H9 (cell line): Measurements from ENCODE around the gene DMBT1. TPM values are rescaled to one million over a fixed set of nuclear protein-coding genes. Genes with fewer than 3 reads are reported as not detected.

Experiments
- DNase-seq: peaks from one replicate; pipeline ENCODE4 v3.0.0-alpha.2; 2017
- H2AFZ ChIP-seq: one replicate; pipeline ENCODE4 v1.6.1; 2013; ENCODE audit warnings: mild to moderate bottlenecking, low read length, control low read depth, moderate library complexity
- H2AK5ac ChIP-seq: 2 replicates; pipeline ENCODE4 v1.6.1; 2013; ENCODE audit warnings: low read length, control low read depth, mixed read lengths; ENCODE audit not compliant: insufficient read length
- H2BK120ac ChIP-seq: one replicate; pipeline ENCODE4 v1.6.1; 2013; ENCODE audit warnings: low read depth, mild to moderate bottlenecking, low read length, control low read depth, inconsistent platforms; ENCODE audit not compliant: poor library complexity, severe bottlenecking
- H2BK12ac ChIP-seq: 2 replicates; pipeline ENCODE4 v1.6.1; 2013; ENCODE audit warnings: low read length, control low read depth, mixed read lengths, low read depth; ENCODE audit not compliant: insufficient read length
- H2BK15ac ChIP-seq: 2 replicates; pipeline ENCODE4 v1.6.1; 2013; ENCODE audit warnings: low read depth, low read length, control low read depth
- H2BK20ac ChIP-seq: one replicate; pipeline ENCODE4 v1.6.1; 2013; ENCODE audit warnings: low read depth, mild to moderate bottlenecking, low read length, control low read depth, inconsistent platforms; ENCODE audit not compliant: poor library complexity, severe bottlenecking
- H2BK5ac ChIP-seq: 2 replicates; pipeline ENCODE4 v1.6.1; 2013; ENCODE audit warnings: low read length, control low read depth, mixed read lengths; ENCODE audit not compliant: insufficient read length
- H3K14ac ChIP-seq: 2 replicates; pipeline ENCODE4 v1.6.1; 2013; ENCODE audit warnings: low read length, control low read depth; ENCODE audit not compliant: insufficient read depth
- H3K18ac ChIP-seq: 2 replicates; pipeline ENCODE4 v1.6.1; 2013; ENCODE audit warnings: low read depth, mild to moderate bottlenecking, mixed read lengths, low read length, control low read depth; ENCODE audit not compliant: insufficient read length
- H3K23ac ChIP-seq: 2 replicates; pipeline ENCODE4 v1.6.1; 2013; ENCODE audit warnings: low read length, control low read depth, mixed read lengths, low read depth; ENCODE audit not compliant: insufficient read length
- H3K23me2 ChIP-seq: 2 replicates; pipeline ENCODE4 v1.6.1; 2013; ENCODE audit warnings: low read depth, mild to moderate bottlenecking, mixed read lengths, low read length, control low read depth; ENCODE audit not compliant: insufficient read length, poor library complexity, severe bottlenecking
- H3K27ac ChIP-seq: 2 replicates; pipeline ENCODE4 v1.5.1; 2013; ENCODE audit warnings: low read length, control low read depth, mixed read lengths, low read depth; ENCODE audit not compliant: insufficient read length
- H3K27me3 ChIP-seq: 2 replicates; pipeline ENCODE4 v1.6.1; 2013; ENCODE audit warnings: low read length, control low read depth, inconsistent platforms; ENCODE audit not compliant: insufficient read depth
- H3K4ac ChIP-seq: 2 replicates; pipeline ENCODE4 v1.6.1; 2013; ENCODE audit warnings: low read depth, mild to moderate bottlenecking, control low read depth, inconsistent platforms, low read length, moderate library complexity
- H3K4me1 ChIP-seq: 2 replicates; pipeline ENCODE4 v1.6.1; 2013; ENCODE audit warnings: low read length, control low read depth, inconsistent platforms; ENCODE audit not compliant: insufficient read depth
- H3K4me2 ChIP-seq: 2 replicates; pipeline ENCODE4 v1.6.1; 2013; ENCODE audit warnings: low read length, control low read depth, mixed read lengths; ENCODE audit not compliant: insufficient read length, insufficient read depth
- H3K56ac ChIP-seq: 2 replicates; pipeline ENCODE4 v1.6.1; 2013; ENCODE audit warnings: low read depth, mild to moderate bottlenecking, mixed read lengths, low read length, control low read depth; ENCODE audit not compliant: insufficient read length
- H3K79me1 ChIP-seq: 2 replicates; pipeline ENCODE4 v1.6.1; 2013; ENCODE audit warnings: low read depth, mild to moderate bottlenecking, moderate library complexity, low read length, control low read depth, inconsistent platforms; ENCODE audit not compliant: insufficient read depth, poor library complexity, severe bottlenecking
- H3K79me2 ChIP-seq: 2 replicates; pipeline ENCODE4 v1.6.1; 2013; ENCODE audit warnings: low read length, control low read depth, inconsistent platforms; ENCODE audit not compliant: insufficient read depth
- H3K9ac ChIP-seq: 2 replicates; pipeline ENCODE4 v1.6.1; 2013; ENCODE audit warnings: low read length, control low read depth, mixed read lengths; ENCODE audit not compliant: insufficient read length; ENCODE audit errors: extremely low read depth
- H3K9me3 ChIP-seq: one replicate; pipeline ENCODE4 v1.6.1; 2013; ENCODE audit warnings: low read depth, low read length, inconsistent platforms; ENCODE audit not compliant: control insufficient read depth
- H3T11ph ChIP-seq: one replicate; pipeline ENCODE4 v1.6.1; 2013; ENCODE audit warnings: mild to moderate bottlenecking, low read length, control low read depth, inconsistent platforms
- H4K20me1 ChIP-seq: one replicate; pipeline ENCODE4 v1.6.1; 2013; ENCODE audit not compliant: control insufficient read depth, insufficient read length, insufficient read depth
- H4K5ac ChIP-seq: 2 replicates; pipeline ENCODE4 v1.6.1; 2013; ENCODE audit warnings: low read depth, mild to moderate bottlenecking, mixed read lengths, low read length, control low read depth; ENCODE audit not compliant: insufficient read length
- H4K8ac ChIP-seq: replicated peaks from 2 replicates; pipeline ENCODE4 v1.6.1; 2013; ENCODE audit warnings: low read length, control low read depth, mixed read lengths, low read depth; ENCODE audit not compliant: insufficient read length
- H4K91ac ChIP-seq: 2 replicates; pipeline ENCODE4 v1.6.1; 2013; ENCODE audit warnings: low read depth, mild to moderate bottlenecking, moderate library complexity, mixed read lengths, low read length, control low read depth; ENCODE audit not compliant: insufficient read length
- H3K27ac Mint-ChIP-seq, 3 experiments: 2 replicates in 2 of 3; 3 replicates in 1 of 3; pipeline ENCODE4 v1.8.0; 2020 to 2021; ENCODE audit warnings: mixed read lengths in 3 of 3, mild to moderate bottlenecking in 1 of 3, moderate library complexity in 1 of 3
- H3K27me3 Mint-ChIP-seq: 2 replicates; pipeline ENCODE4 v1.8.0; 2021; ENCODE audit warnings: low read depth, mild to moderate bottlenecking, moderate library complexity, mixed read lengths
- H3K36me3 Mint-ChIP-seq, 3 experiments: 2 replicates in 2 of 3; 3 replicates in 1 of 3; pipeline ENCODE4 v1.8.0; 2020 to 2021; ENCODE audit warnings: low read depth in 3 of 3, mixed read lengths in 3 of 3; ENCODE audit not compliant: insufficient read depth in 1 of 3
- H3K4me1 Mint-ChIP-seq, 2 experiments: 2 replicates each; pipeline ENCODE4 v1.8.0; 2020; ENCODE audit warnings: mixed read lengths in 2 of 2
- H3K4me3 Mint-ChIP-seq, 2 experiments: 2 replicates in 1 of 2; 3 replicates in 1 of 2; pipeline ENCODE4 v1.8.0; 2020 to 2021; ENCODE audit warnings: mild to moderate bottlenecking in 2 of 2, mixed read lengths in 2 of 2, moderate library complexity in 1 of 2
- H3K9me3 Mint-ChIP-seq, 2 experiments: 2 replicates in 1 of 2; 3 replicates in 1 of 2; pipeline ENCODE4 v1.8.0; 2020; ENCODE audit warnings: mild to moderate bottlenecking in 2 of 2, mixed read lengths in 2 of 2, moderate library complexity in 1 of 2
- WGBS: extraction: QIAGEN DNeasy Blood & Tissue Kit; methylation state at CpG from one replicate; pipeline ENCODE4 v1.1.7; 2013; ENCODE audit warnings: missing lambda C conversion rate, low lambda C conversion rate, mixed read lengths; ENCODE audit not compliant: insufficient read length; ENCODE audit errors: extremely low coverage; 5-methylcytosine and 5-hydroxymethylcytosine counted together
- total RNA-seq: library from RNA; stranded (reverse); gene quantifications from 2 replicates; pipeline ENCODE4 v1.2.1, GENCODE V29; 2021
- TF ChIP-seq, protein P1 (sequence below): fragments of 200-600 bp; sonication (generic); conservative IDR thresholded peaks from 3 replicates; pipeline ENCODE4 v1.8.0; 2021; ENCODE audit warnings: antibody characterized with exemption, mild to moderate bottlenecking

DMBT1 gene
- total RNA-seq, 1 experiment from 2014 or later, result 0.04 TPM

GRCh38 chr10:122673269-122673668 lies 112.7 kb downstream of the DMBT1 start:
- no peak for DNase-seq
- Histone ChIP-seq H3K9me3 (no peaks in the 10 kb centered on the region), H2BK20ac (no peak overlapping the region), H2BK120ac (no peak overlapping the region), H4K20me1 (no peaks in the 10 kb centered on the region), H2AFZ (no peak overlapping the region), H3K4me1 (no peaks in the 10 kb centered on the region), H3K27ac (no peak overlapping the region), H3K9ac (no peak overlapping the region), H4K91ac (no peak overlapping the region), H3K4ac (no peak overlapping the region), H3K14ac (no peak overlapping the region), H2BK12ac (no peak overlapping the region), H3K56ac (no peak overlapping the region), H3K23me2 (no peaks in the 10 kb centered on the region), H2BK15ac (no peak overlapping the region), H3K79me1 (no peaks in the 10 kb centered on the region), H2AK5ac (no peak overlapping the region), H3K27me3 (no peaks in the 10 kb centered on the region), H3K18ac (no peak overlapping the region), H3T11ph (no peak overlapping the region), H4K5ac (no peak overlapping the region), H3K4me2 (no peak overlapping the region), H2BK5ac (no peak overlapping the region), H3K23ac (no peak overlapping the region), H4K8ac (no peak overlapping the region), H3K79me2 (no peaks in the 10 kb centered on the region)
- WGBS, result no CpG with 5 or more reads among the region's 6 CpGs
- H3K27ac Mint-ChIP-seq, result no peak overlapping the region
- no peak overlapping the region for H3K4me3 Mint-ChIP-seq
- peaks cover 6 to 7% of the 10 kb centered on the region in 2 experiments; a peak in 2 of 4 replicates for H3K4me1 Mint-ChIP-seq
- TF ChIP-seq, protein P1, sequence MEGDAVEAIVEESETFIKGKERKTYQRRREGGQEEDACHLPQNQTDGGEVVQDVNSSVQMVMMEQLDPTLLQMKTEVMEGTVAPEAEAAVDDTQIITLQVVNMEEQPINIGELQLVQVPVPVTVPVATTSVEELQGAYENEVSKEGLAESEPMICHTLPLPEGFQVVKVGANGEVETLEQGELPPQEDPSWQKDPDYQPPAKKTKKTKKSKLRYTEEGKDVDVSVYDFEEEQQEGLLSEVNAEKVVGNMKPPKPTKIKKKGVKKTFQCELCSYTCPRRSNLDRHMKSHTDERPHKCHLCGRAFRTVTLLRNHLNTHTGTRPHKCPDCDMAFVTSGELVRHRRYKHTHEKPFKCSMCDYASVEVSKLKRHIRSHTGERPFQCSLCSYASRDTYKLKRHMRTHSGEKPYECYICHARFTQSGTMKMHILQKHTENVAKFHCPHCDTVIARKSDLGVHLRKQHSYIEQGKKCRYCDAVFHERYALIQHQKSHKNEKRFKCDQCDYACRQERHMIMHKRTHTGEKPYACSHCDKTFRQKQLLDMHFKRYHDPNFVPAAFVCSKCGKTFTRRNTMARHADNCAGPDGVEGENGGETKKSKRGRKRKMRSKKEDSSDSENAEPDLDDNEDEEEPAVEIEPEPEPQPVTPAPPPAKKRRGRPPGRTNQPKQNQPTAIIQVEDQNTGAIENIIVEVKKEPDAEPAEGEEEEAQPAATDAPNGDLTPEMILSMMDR, result no peak
- H3K9me3 Mint-ChIP-seq, result no peaks in the 10 kb centered on the region; a peak in 1 of 5 replicates
- H3K36me3 Mint-ChIP-seq, result no peaks in the 10 kb centered on the region
- H3K27me3 Mint-ChIP-seq, result peaks cover 3% of the 10 kb centered on the region; the same call in 1 of the 2 replicates
